Measurements from ENCODE around the gene CD163.

GRCh38 chr12:7496451-7496850 lies 7.1 kb downstream of the CD163 start:
- TF ChIP-seq POLR2A (IDR thresholded peaks at IDR 0.05) (no peak), CTCF (IDR thresholded peaks at IDR 0.05) (no peak), EP300 (IDR thresholded peaks at IDR 0.05) (no peak), POLR2AphosphoS5 (IDR thresholded peaks at IDR 0.05) (no peak)

All from stomach (tissue), 4 donors.